ENCODE results near the gene PIGC.

Gene PIGC

GRCh38 chr1:172470149-172470548, 26.3 kb upstream of the PIGC start:
- DNase-seq (ENCODE audit: low spot score): no peak
- in situ Hi-C loops (cut with MboI; ENCODE audit: low pct_unique_long_range_greater_than_20kb, low sequenced_read_pairs, unreplicated experiment): loop anchor here (25.0 kb wide), 1 partner anchor 242 kb away; no protein-coding TSS in a partner anchor
- TF ChIP-seq, protein P1, sequence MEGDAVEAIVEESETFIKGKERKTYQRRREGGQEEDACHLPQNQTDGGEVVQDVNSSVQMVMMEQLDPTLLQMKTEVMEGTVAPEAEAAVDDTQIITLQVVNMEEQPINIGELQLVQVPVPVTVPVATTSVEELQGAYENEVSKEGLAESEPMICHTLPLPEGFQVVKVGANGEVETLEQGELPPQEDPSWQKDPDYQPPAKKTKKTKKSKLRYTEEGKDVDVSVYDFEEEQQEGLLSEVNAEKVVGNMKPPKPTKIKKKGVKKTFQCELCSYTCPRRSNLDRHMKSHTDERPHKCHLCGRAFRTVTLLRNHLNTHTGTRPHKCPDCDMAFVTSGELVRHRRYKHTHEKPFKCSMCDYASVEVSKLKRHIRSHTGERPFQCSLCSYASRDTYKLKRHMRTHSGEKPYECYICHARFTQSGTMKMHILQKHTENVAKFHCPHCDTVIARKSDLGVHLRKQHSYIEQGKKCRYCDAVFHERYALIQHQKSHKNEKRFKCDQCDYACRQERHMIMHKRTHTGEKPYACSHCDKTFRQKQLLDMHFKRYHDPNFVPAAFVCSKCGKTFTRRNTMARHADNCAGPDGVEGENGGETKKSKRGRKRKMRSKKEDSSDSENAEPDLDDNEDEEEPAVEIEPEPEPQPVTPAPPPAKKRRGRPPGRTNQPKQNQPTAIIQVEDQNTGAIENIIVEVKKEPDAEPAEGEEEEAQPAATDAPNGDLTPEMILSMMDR (IDR thresholded peaks at IDR 0.05; ENCODE audit: extremely low read depth, insufficient read depth, missing control alignments): no peak

- TF ChIP-seq, protein P1 (IDR thresholded peaks at IDR 0.05; ENCODE audit: extremely low read depth, insufficient read depth, missing control alignments): no peak
- DNase-seq (ENCODE audit: low spot score): no peak
- in situ Hi-C loops (cut with MboI; ENCODE audit: low pct_unique_long_range_greater_than_20kb, low sequenced_read_pairs, unreplicated experiment): loop anchor here (25.0 kb wide), 1 partner anchor 243 kb away; no protein-coding TSS in a partner anchor
Observed at GRCh38 chr1:172469717-172470116, 25.8 kb upstream of the PIGC start.

GRCh38 chr1:172468296-172468695, 24.4 kb upstream of the PIGC start:
- in situ Hi-C loops (cut with MboI; ENCODE audit: low pct_unique_long_range_greater_than_20kb, low sequenced_read_pairs, unreplicated experiment): loop anchor here (25.0 kb wide), 1 partner anchor 244 kb away; no protein-coding TSS in a partner anchor
- TF ChIP-seq, protein P1 (IDR thresholded peaks at IDR 0.05; ENCODE audit: extremely low read depth, insufficient read depth, missing control alignments): no peak
- DNase-seq (ENCODE audit: low spot score): no peak

DNA sequence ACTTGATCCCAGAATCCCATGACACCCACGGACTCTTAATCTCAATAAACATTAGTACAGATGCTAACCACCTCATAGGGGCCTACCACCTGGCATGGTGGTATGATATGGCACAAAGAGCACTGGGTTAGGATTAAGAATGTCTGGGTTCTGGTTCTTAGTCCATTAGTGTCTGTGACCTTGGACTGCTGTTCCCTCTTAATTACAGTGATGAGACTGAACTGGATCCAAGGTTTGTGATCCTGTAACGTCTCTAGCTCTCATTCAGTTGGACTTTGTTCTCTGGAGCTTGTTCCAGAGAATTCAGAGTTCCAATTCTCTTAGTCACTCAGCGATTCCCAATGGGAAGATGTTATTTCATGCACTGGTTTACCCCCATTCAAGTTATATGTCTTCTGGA, 23.6 kb upstream of the PIGC start:
- in situ Hi-C loops (cut with MboI; ENCODE audit: low pct_unique_long_range_greater_than_20kb, low sequenced_read_pairs, unreplicated experiment): loop anchor here (25.0 kb wide), 1 partner anchor 245 kb away; no protein-coding TSS in a partner anchor

GRCh38 chr1:172466795-172467407, 23.0 kb upstream of the PIGC start:
- TF ChIP-seq, protein P1 (IDR thresholded peaks at IDR 0.05; ENCODE audit: extremely low read depth, insufficient read depth, missing control alignments): no peak
- no peak for DNase-seq (ENCODE audit: low spot score)
- in situ Hi-C loops (cut with MboI; ENCODE audit: low pct_unique_long_range_greater_than_20kb, low sequenced_read_pairs, unreplicated experiment): loop anchor here (25.0 kb wide), 1 partner anchor 245 kb away; no protein-coding TSS in a partner anchor

More for the DNA sequence above, 23.6 kb upstream of the PIGC start:
- no peak for DNase-seq (ENCODE audit: low spot score)
- TF ChIP-seq, protein P1 (IDR thresholded peaks at IDR 0.05; ENCODE audit: extremely low read depth, insufficient read depth, missing control alignments): no peak

- DNase-seq (ENCODE audit: low spot score): no peak
- in situ Hi-C loops (cut with MboI; ENCODE audit: low pct_unique_long_range_greater_than_20kb, low sequenced_read_pairs, unreplicated experiment): loop anchor here (25.0 kb wide), 1 partner anchor 247 kb away; no protein-coding TSS in a partner anchor
Observed at GRCh38 chr1:172465617-172466016, 21.7 kb upstream of the PIGC start.

More at GRCh38 chr1:172465617-172466016, 21.7 kb upstream of the PIGC start:
- TF ChIP-seq, protein P1 (IDR thresholded peaks at IDR 0.05; ENCODE audit: extremely low read depth, insufficient read depth, missing control alignments): no peak
